GM23338 (cell line): ENCODE data around the gene DCP2. TPM values are rescaled to one million over a fixed set of nuclear protein-coding genes. Genes with fewer than 3 reads are reported as not detected.
A peak's percentile ranks its signal among the peaks of the same experiment; 100 is the strongest.

Experiments used
- ATAC-seq: fragments of 200-7000 bp; cut with Tn5 transposase; 3 replicates; pipeline ENCODE4 v1.9.1; 2020
- DNase-seq: peaks from one replicate; pipeline ENCODE4 v3.0.0-alpha.2; 2015; ENCODE audit warnings: low spot score
- H2AFZ ChIP-seq: fragments of 200-600 bp; sonication (generic); 2 replicates; pipeline ENCODE4 v1.8.0; 2016; ENCODE audit warnings: antibody characterized with exemption, mild to moderate bottlenecking, moderate library complexity
- H3F3A ChIP-seq: fragments of 200-600 bp; sonication (generic); replicated peaks from 2 replicates; pipeline ENCODE4 v1.8.0; 2017; ENCODE audit warnings: antibody characterized with exemption, mixed run types, low read depth
- H3K27ac ChIP-seq: fragments of 200-600 bp; sonication (generic); 2 replicates; pipeline ENCODE4 v1.6.1; 2016; ENCODE audit warnings: low read depth
- H3K27me3 ChIP-seq: fragments of 200-600 bp; sonication (generic); 2 replicates; pipeline ENCODE4 v1.8.0; 2016; ENCODE audit warnings: mild to moderate bottlenecking, mixed run types, moderate library complexity; ENCODE audit not compliant: insufficient read depth
- H3K36me3 ChIP-seq: fragments of 200-600 bp; sonication (generic); 2 replicates; pipeline ENCODE4 v1.8.0; 2016; ENCODE audit warnings: mild to moderate bottlenecking; ENCODE audit not compliant: insufficient read depth
- H3K4me1 ChIP-seq: fragments of 200-600 bp; sonication (generic); 2 replicates; pipeline ENCODE4 v1.8.0; 2016; ENCODE audit warnings: mild to moderate bottlenecking, moderate library complexity; ENCODE audit not compliant: insufficient read depth
- H3K4me2 ChIP-seq: fragments of 200-600 bp; sonication (generic); 2 replicates; pipeline ENCODE4 v1.7.1; 2017; ENCODE audit warnings: mixed run types
- H3K4me3 ChIP-seq: fragments of 200-600 bp; sonication (generic); 2 replicates; pipeline ENCODE4 v1.6.1; 2016; ENCODE audit warnings: mixed run types
- H3K79me2 ChIP-seq: fragments of 200-600 bp; sonication (generic); replicated peaks from 2 replicates; pipeline ENCODE4 v1.8.0; 2017; ENCODE audit warnings: mild to moderate bottlenecking; ENCODE audit not compliant: insufficient read depth
- H3K9me2 ChIP-seq: fragments of 200-600 bp; sonication (generic); 2 replicates; pipeline ENCODE4 v1.8.0; 2017; ENCODE audit not compliant: insufficient read depth
- H4K20me1 ChIP-seq: fragments of 200-600 bp; sonication (generic); replicated peaks from 2 replicates; pipeline ENCODE4 v1.8.0; 2017; ENCODE audit warnings: mild to moderate bottlenecking; ENCODE audit not compliant: insufficient read depth
- H3K27ac Mint-ChIP-seq: 2 replicates; pipeline ENCODE4 v1.8.0; 2020; ENCODE audit warnings: inconsistent platforms, mild to moderate bottlenecking, moderate library complexity, mixed read lengths
- H3K27me3 Mint-ChIP-seq: 3 replicates; pipeline ENCODE4 v1.8.0; 2022; ENCODE audit warnings: low read depth, mild to moderate bottlenecking, moderate library complexity, mixed read lengths, inconsistent platforms; ENCODE audit not compliant: insufficient read depth, poor library complexity
- H3K36me3 Mint-ChIP-seq: 3 replicates; pipeline ENCODE4 v1.8.0; 2021; ENCODE audit warnings: low read depth, mild to moderate bottlenecking, inconsistent platforms, moderate library complexity, mixed read lengths
- H3K4me1 Mint-ChIP-seq: 3 replicates; pipeline ENCODE4 v1.8.0; 2020; ENCODE audit warnings: mild to moderate bottlenecking, inconsistent platforms, mixed read lengths
- H3K4me3 Mint-ChIP-seq: 3 replicates; pipeline ENCODE4 v1.8.0; 2021; ENCODE audit warnings: moderate library complexity, mild to moderate bottlenecking, inconsistent platforms, mixed read lengths
- H3K9me3 Mint-ChIP-seq: 3 replicates; pipeline ENCODE4 v1.8.0; 2020; ENCODE audit warnings: moderate library complexity, mild to moderate bottlenecking, inconsistent platforms, mixed read lengths
- CTCF ChIP-seq, 2 experiments: fragments of 200-600 bp in 1 of 2; sonication (generic) in 1 of 2; conservative IDR thresholded peaks; 2 replicates each; pipeline versions ENCODE4 v1.5.1 to v1.6.1; 2016 to 2017; ENCODE audit warnings: antibody characterized with exemption in 2 of 2, low read depth in 2 of 2, mild to moderate bottlenecking in 2 of 2, moderate library complexity in 1 of 2
- EZH2 ChIP-seq: fragments of 200-600 bp; sonication (generic); IDR thresholded peaks from one replicate; pipeline ENCODE4 v1.8.0; 2017; ENCODE audit warnings: antibody characterized with exemption, mild to moderate bottlenecking, low read depth; ENCODE audit not compliant: unreplicated experiment
- EZH2phosphoT487 ChIP-seq: fragments of 200-600 bp; sonication (generic); IDR thresholded peaks from one replicate; pipeline ENCODE4 v1.8.1; 2018; ENCODE audit warnings: antibody characterized with exemption; ENCODE audit not compliant: unreplicated experiment
- POLR2AphosphoS5 ChIP-seq: IDR thresholded peaks from 2 replicates; pipeline ENCODE4 v1.6.1; 2016; ENCODE audit warnings: antibody characterized with exemption, low read depth
- REST ChIP-seq: IDR thresholded peaks from one replicate; pipeline ENCODE4 v1.6.1; 2018; ENCODE audit warnings: antibody characterized with exemption; ENCODE audit not compliant: unreplicated experiment
- STAT1 ChIP-seq: IDR thresholded peaks from one replicate; pipeline ENCODE4 v1.6.1; 2016; ENCODE audit warnings: antibody characterized with exemption; ENCODE audit not compliant: unreplicated experiment
- ZNF114 ChIP-seq: fragments of 250-450 bp; sonication (Bioruptor Pico); IDR thresholded peaks from 2 replicates; pipeline ENCODE4 v1.5.0; 2020; ENCODE audit warnings: mild to moderate bottlenecking, moderate library complexity
- polyA plus RNA-seq: library from polyadenylated mRNA; unstranded; fragments of >200 nt; fragmentation: Nextera tagmentation; extraction: Ambion mirVana; gene quantifications from 2 replicates; pipeline ENCODE4 v1.2.1, GENCODE V29; 2016
- total RNA-seq: library from RNA; depleted of rRNA; stranded (reverse); fragments of >200 nt; shearing (Covaris generic); gene quantifications from 2 replicates; pipeline ENCODE4 v1.2.3, GENCODE V29; 2014

Gene DCP2
- total and polyA plus RNA-seq, 2 experiments from 2014 or later: 96.6 to 165 TPM

GRCh38 chr5:113026211-113026610, 49.6 kb downstream of the DCP2 start (continued):
- no peak for TF ChIP-seq REST

- no peak overlapping the region for H3K4me2 ChIP-seq
- peaks cover 3% of the 10 kb centered on the region; the same call in 1 of the 2 replicates for H3K9me2 ChIP-seq
- Mint-ChIP-seq H3K9me3 (no peaks in the 10 kb centered on the region), H3K4me1 (peaks cover 27% of the 10 kb centered on the region), H3K36me3 (peaks cover 48% of the 10 kb centered on the region), H3K4me3 (no peak overlapping the region), H3K27ac (no peak overlapping the region), H3K27me3 (peaks cover 10% of the 10 kb centered on the region)
- DNase-seq: no peak
- no peaks in the 10 kb centered on the region; the same call in 1 of the 2 replicates for H4K20me1 ChIP-seq
- TF ChIP-seq CTCF (conservative IDR thresholded peaks at IDR 0.05; ENCODE audit: low read depth in 2 of 2): no peak
- no peak for TF ChIP-seq ZNF114 (CRISPR knock-in tag)
- no peak for TF ChIP-seq EZH2phosphoT487
- no peak overlapping the region for H3K27ac ChIP-seq
- no peaks in the 10 kb centered on the region; the same call in 1 of the 2 replicates for H3K79me2 ChIP-seq
- no peaks in the 10 kb centered on the region for H3K27me3 ChIP-seq
- no peaks in the 10 kb centered on the region for H3F3A ChIP-seq
- H3K36me3 ChIP-seq: no peaks in the 10 kb centered on the region
- no peak overlapping the region for H3K4me3 ChIP-seq
- ATAC-seq: no peak
- peaks cover 26% of the 10 kb centered on the region for H3K4me1 ChIP-seq
- no peak overlapping the region for H2AFZ ChIP-seq
Observed at GRCh38 chr5:113027015-113027414, 50.4 kb downstream of the DCP2 start.

GRCh38 chr5:113027431-113027830, 50.8 kb downstream of the DCP2 start:
- Mint-ChIP-seq H3K36me3 (peaks cover 48% of the 10 kb centered on the region), H3K27ac (no peak overlapping the region), H3K4me3 (no peak overlapping the region), H3K4me1 (peaks cover 24% of the 10 kb centered on the region), H3K27me3 (peaks cover 10% of the 10 kb centered on the region), H3K9me3 (no peaks in the 10 kb centered on the region)
- H3K27ac ChIP-seq: no peak overlapping the region
- H3K79me2 ChIP-seq: no peaks in the 10 kb centered on the region; the same call in 1 of the 2 replicates
- TF ChIP-seq EZH2 (no peak), CTCF (conservative IDR thresholded peaks at IDR 0.05; ENCODE audit: low read depth in 2 of 2) (0 out of 4 replicates have a peak, but pooled peaks of 1 of the 2 experiments have one; percentile 6), STAT1 (no peak), POLR2AphosphoS5 (no peak)
- H4K20me1 ChIP-seq: no peaks in the 10 kb centered on the region; the same call in 1 of the 2 replicates
- no peak overlapping the region for H3K4me2 ChIP-seq
- H2AFZ ChIP-seq: no peak overlapping the region
- H3F3A ChIP-seq: no peaks in the 10 kb centered on the region
- H3K9me2 ChIP-seq: peaks cover 3% of the 10 kb centered on the region; the same call in 1 of the 2 replicates
- no peak overlapping the region for H3K4me3 ChIP-seq
- H3K27me3 ChIP-seq: no peaks in the 10 kb centered on the region
- no peak for ATAC-seq
- DNase-seq: peak; percentile 20
- peaks cover 22% of the 10 kb centered on the region for H3K4me1 ChIP-seq
- no peaks in the 10 kb centered on the region for H3K36me3 ChIP-seq
